Neuron (in vitro differentiated cells): ENCODE measurements around the gene BEST4.

Experiments used
- H2AFZ ChIP-seq: one replicate; pipeline ENCODE4 v1.6.1; 2013; ENCODE audit warnings: low read depth, mild to moderate bottlenecking, inconsistent platforms, low read length, moderate library complexity
- H3K27me3 ChIP-seq: one replicate; pipeline ENCODE4 v1.6.1; 2013; ENCODE audit warnings: low read length; ENCODE audit not compliant: insufficient read depth
- H3K36me3 ChIP-seq: one replicate; pipeline ENCODE4 v1.6.1; 2013; ENCODE audit warnings: low read length; ENCODE audit not compliant: insufficient read depth
- H3K4me1 ChIP-seq: one replicate; pipeline ENCODE4 v1.6.1; 2013; ENCODE audit warnings: low read length; ENCODE audit not compliant: insufficient read depth
- H3K4me3 ChIP-seq: 2 replicates; pipeline ENCODE4 v1.5.1; 2013; ENCODE audit warnings: mild to moderate bottlenecking, low read length, moderate library complexity
- H3K9me3 ChIP-seq: one replicate; pipeline ENCODE4 v1.6.1; 2013; ENCODE audit warnings: low read length

BEST4 gene

DNA sequence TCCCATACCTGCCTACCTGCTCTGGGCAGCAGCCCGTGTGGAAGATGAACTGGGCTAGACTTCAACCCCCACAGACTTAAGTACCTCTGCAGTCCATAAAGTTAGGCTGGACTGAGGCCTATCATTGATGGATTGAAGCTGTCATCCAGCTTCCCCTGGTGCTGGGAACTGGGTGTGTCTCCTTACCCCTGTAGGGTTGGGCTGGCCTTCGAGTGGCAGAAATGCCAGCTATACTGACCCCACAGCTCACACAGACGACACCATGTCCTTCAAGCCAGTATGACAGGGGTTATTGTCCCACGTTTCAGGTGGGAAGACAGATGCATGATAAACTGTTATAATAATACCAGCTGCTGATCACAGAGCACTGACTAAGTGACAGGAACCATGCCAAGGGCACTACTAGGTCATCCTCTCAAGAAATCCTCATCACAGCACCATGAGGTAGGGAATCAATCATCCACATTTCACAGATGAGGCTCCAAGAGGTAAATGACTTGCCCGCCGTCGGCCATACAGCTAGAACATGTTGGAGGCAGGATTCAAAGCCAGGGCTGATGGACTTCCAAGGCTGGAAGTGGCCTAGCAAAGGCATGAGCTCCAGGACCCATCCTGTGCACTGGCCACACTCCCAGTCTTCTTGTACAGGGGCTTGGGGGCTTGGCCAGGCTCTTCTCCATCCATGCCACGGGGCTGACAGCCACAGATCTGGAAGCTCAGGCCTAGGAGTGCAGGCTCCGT lies at the start of gene BEST4:
Gene BEST4, minus strand, starts transcription at position 51 of the 741 bp plus-strand sequence. CDS start 465 bp downstream, outside the sequence.
- Histone ChIP-seq H2AFZ (no peak within 1 kb of the TSS), H3K4me3 (no peak within 1 kb of the TSS), H3K4me1 (peaks cover 5% of the 10 kb centered on the region), H3K9me3 (no peaks in the 10 kb centered on the region), H3K27me3 (peaks cover 10% of the 10 kb centered on the region), H3K36me3 (no peaks in the 10 kb centered on the region)

DNA sequence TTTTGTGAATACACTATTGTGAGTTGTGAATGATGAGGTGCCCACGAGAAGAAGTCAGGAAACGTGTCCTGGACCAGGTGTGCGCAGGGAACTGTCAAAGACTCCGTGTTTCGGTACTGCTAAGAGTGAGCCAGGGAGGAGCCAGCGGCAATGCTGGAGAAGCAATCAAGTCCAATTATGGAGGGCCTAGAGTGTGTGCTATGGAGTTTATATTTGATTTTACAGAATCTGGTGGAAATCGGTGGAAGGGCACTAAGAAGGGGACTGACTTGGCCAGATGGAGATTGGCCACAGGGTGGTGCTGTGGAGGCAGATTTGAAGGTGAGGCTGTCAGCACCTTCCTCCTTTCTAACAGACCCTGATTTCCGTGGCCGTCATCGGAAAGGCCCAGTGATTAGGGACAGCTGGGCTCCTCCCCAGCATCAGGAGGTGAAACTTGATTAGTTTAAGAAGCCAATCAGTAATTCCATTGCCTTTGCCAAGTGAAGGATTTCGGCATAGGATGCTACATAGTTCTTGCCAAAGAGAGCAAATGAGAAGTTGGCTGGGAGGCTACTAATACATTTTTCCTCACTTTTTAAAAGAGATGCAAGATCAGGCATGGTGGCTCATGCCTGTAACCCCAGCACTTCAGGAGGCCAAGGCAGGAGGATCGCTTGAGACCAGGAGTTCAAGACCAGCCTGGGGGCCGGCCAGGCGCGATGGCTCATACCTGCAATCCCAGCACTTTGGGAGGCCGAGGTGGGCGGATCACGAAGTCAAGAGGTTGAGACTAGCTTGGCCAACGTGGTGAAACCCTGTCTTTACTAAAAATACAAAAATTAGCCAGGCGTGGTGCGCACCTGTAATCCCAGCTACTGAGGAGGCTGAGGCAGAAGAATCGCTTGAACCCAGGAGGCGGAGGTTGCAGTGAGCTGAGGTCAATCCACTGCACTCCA lies 48.0 kb upstream of the BEST4 start:
- Histone ChIP-seq H3K27me3 (no peaks in the 10 kb centered on the region), H3K9me3 (no peaks in the 10 kb centered on the region), H3K4me1 (no peaks in the 10 kb centered on the region), H3K4me3 (no peak overlapping the region), H3K36me3 (no peaks in the 10 kb centered on the region), H2AFZ (no peak overlapping the region)

DNA sequence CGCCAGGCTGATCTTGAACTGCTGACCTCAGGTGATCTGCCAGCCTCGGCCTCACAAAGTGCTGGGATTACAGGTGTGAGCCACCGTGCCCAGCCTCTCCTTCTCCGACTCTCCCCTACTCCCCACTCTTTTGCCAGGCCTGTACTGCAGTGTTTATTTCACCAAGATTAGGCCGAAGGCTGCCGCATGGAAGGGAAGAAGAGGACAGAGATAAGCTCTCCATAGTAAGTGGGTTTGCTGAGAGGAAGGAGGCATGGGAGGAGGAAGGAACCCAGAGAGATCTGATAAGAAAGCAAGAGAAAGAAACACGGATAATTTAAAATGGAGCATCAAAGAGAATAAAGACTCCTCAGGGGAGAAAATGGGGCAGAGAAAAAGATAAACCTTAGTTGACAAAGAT lies 46.4 kb upstream of the BEST4 start:
- no peaks in the 10 kb centered on the region for H3K27me3 ChIP-seq
- H3K36me3 ChIP-seq = no peaks in the 10 kb centered on the region
- no peaks in the 10 kb centered on the region for H3K4me1 ChIP-seq
- peaks cover 2% of the 10 kb centered on the region for H3K9me3 ChIP-seq
- no peak overlapping the region for H3K4me3 ChIP-seq
- no peak overlapping the region for H2AFZ ChIP-seq

DNA sequence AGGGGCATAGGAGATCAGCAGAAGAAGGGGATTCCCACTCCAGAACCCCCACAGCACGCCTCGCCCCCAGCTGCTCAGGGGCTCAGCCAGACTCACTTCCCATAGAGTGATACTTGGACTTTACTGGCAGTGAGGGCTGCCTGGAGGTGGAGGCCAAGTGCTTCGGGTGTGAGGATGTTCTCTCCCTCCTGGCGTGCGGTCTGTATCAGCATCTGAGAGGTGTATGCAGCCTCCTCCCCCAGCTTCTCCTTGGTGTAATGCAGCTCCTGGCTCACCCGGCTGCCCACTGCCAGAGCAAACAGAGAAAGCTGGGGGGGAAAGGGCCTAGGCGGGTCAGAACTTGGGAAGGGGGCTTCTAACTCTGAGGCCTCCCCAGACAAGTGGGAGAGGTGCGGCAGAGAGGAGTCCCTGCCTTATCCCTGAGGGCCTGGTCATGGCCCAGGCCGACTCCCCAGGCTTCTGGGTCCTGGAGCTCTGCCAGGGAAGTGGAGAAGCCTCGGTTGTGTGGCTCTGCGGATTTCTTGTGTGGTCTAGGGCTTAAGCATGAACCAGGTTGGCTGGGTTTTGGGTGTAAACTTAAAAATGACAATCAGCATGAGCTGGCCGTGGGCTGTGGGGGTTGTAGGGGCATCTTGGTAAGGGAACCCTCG lies 44.2 kb upstream of the BEST4 start:
- H3K9me3 ChIP-seq = peaks cover 2% of the 10 kb centered on the region
- H3K27me3 ChIP-seq = no peaks in the 10 kb centered on the region
- peaks cover 9% of the 10 kb centered on the region for H3K36me3 ChIP-seq
- no peak overlapping the region for H2AFZ ChIP-seq
- H3K4me1 ChIP-seq = no peaks in the 10 kb centered on the region
- H3K4me3 ChIP-seq = no peak overlapping the region

DNA sequence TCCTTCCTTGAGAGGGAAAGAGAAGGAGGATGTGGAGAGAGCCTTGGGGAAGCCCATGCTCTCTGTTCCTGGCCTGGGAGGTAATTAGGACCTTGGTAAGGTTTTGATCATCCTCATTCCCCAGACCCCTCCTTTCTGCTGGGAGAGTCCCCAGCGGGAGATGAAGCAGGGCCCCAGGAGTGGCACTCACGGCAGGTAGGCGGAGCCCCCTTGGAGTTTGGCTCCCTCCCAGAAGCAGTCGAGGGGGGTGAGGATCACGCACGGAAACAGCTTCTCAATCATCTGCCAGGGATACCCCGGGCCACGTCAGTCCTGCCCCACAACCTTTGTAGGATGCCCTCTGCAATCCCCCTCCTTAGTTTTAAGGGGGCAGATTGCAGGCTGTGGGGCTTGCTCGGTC lies 43.5 kb upstream of the BEST4 start:
- H3K4me1 ChIP-seq = no peaks in the 10 kb centered on the region
- no peak overlapping the region for H2AFZ ChIP-seq
- H3K9me3 ChIP-seq = peaks cover 2% of the 10 kb centered on the region
- peaks cover 14% of the 10 kb centered on the region for H3K36me3 ChIP-seq
- H3K27me3 ChIP-seq = no peaks in the 10 kb centered on the region
- H3K4me3 ChIP-seq = no peak overlapping the region

DNA sequence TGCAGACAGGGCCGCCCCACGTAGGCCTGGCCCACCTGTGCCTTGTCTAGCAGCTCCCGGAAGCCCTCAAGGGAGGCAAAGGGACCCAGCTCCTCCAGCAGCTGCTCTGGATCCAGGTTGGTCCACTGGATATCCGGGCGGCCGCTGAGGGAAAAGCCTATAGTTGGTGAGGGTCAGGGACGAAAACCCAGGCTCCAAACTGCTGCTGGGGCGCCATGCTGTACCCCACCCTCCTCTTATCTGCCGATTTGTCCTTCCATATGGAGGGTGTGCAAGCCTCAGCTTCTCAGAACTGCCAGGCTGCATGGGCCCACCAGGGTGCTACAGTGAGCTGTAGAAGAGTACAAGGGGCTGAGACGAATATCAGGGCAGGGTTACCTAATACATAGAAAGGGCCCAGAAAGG lies 42.9 kb upstream of the BEST4 start:
- Histone ChIP-seq H2AFZ (no peak overlapping the region), H3K4me3 (no peak overlapping the region), H3K9me3 (peaks cover 2% of the 10 kb centered on the region), H3K27me3 (no peaks in the 10 kb centered on the region), H3K36me3 (peaks cover 17% of the 10 kb centered on the region), H3K4me1 (no peaks in the 10 kb centered on the region)

DNA sequence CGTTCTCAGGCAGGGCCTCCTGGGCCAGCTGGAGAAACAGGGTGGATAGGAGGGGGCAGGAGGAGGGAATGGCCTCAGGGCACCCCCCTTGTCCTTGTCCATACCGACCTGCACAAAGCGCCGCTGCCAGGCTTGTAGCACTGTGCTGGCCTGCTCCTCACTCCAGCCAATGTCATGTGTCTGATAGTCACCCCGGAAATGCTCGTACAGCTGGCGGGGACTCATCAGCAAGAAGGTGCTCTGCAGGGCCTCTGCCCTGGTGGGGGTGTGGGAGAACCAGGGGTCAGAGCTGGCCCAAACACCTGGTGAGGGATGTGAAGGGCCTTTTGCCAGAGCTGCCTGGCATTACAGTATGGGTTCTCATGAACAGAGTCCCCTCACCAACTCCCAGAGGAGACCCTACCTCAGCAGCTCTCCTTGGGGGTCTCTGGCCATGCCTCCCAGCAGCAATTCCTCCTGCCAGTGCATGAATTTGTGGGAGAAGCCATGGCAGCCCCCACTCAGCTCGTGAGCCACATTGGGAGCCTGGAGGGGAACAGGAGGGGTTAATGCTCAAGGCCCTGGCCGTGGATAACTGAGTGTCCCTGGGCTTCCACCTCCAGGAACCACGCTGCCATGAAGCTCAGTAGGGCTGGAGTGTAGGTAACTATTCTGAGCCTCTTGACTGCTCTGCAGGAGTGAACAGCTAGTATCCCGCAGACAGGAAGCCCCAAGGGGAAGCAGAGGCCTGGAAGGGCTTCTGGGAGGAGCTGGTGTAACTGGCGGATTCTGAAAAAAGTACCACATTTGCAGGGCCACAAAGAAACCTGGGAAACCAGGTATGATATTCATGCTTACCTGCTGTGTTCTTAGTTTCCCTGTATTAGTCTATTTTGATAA lies 41.8 kb upstream of the BEST4 start:
- Histone ChIP-seq H3K4me1 (no peaks in the 10 kb centered on the region), H3K4me3 (no peak overlapping the region), H3K9me3 (peaks cover 2% of the 10 kb centered on the region), H3K27me3 (no peaks in the 10 kb centered on the region), H3K36me3 (peaks cover 17% of the 10 kb centered on the region), H2AFZ (no peak overlapping the region)

DNA sequence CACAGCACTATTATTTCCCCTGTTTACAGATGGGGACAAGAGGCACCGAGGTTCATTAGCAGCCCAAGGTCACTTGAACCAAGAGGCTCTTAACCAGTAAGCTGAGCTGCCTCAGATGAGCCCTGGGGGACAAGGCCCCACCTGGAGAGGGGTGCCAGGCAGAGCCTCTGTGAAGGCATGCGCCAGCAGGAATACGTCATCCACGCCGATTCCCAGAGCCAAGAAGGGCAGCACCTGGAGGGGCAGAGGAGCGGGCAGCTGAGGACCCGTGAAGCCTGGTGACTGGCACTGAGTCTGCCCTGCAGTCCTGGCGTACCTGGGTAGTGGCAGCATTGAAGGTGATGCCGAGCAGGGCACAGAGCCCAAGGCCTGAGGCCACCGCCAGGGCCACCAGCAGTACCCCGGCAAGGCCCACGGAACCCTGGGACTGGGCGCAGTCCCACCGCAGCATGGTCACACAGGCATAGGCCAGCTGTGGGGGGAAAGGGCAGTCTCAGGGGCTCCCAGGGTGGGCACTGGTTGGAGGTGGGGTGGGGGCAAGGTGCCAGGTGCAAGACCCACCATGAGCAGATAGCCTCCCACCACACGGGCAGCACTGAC lies 41.0 kb upstream of the BEST4 start:
- Histone ChIP-seq H3K4me1 (no peaks in the 10 kb centered on the region), H3K27me3 (no peaks in the 10 kb centered on the region), H2AFZ (no peak overlapping the region), H3K36me3 (peaks cover 17% of the 10 kb centered on the region), H3K4me3 (no peak overlapping the region), H3K9me3 (peaks cover 2% of the 10 kb centered on the region)

DNA sequence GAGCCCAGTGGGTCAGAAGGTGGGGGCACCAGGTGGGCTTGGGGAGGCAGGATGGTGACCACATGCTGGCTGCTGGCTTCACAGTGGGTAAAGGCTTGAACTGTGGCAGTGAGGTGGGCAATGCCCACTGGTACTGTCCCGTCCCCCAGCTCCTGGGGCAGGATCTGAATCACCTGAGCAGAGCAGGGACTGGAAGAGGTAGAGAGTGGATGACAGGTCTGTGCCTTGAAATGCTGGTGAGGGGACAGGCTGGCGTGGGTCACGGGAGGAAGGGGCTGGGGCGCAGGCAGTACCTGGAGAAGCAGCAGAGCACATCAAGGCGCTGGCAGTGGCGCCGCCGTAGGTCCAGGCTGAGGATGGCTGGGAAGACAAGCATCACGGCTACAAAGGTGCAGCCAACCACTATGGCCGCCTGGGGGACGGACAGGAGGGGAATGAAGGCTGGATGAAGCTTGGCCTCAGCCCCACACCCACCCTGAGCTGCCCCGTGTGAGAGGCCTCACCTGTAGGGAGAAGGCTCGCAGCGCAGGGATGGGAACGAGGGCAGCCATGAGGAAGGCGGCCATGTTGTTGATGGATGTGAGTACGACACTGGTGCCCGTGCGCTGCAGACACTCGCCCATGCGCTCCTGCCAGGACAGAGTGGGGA lies 40.2 kb upstream of the BEST4 start:
- H3K4me3 ChIP-seq = no peak overlapping the region
- H3K27me3 ChIP-seq = no peaks in the 10 kb centered on the region
- peaks cover 2% of the 10 kb centered on the region for H3K9me3 ChIP-seq
- H3K36me3 ChIP-seq = peaks cover 17% of the 10 kb centered on the region
- no peak overlapping the region for H2AFZ ChIP-seq
- H3K4me1 ChIP-seq = no peaks in the 10 kb centered on the region

DNA sequence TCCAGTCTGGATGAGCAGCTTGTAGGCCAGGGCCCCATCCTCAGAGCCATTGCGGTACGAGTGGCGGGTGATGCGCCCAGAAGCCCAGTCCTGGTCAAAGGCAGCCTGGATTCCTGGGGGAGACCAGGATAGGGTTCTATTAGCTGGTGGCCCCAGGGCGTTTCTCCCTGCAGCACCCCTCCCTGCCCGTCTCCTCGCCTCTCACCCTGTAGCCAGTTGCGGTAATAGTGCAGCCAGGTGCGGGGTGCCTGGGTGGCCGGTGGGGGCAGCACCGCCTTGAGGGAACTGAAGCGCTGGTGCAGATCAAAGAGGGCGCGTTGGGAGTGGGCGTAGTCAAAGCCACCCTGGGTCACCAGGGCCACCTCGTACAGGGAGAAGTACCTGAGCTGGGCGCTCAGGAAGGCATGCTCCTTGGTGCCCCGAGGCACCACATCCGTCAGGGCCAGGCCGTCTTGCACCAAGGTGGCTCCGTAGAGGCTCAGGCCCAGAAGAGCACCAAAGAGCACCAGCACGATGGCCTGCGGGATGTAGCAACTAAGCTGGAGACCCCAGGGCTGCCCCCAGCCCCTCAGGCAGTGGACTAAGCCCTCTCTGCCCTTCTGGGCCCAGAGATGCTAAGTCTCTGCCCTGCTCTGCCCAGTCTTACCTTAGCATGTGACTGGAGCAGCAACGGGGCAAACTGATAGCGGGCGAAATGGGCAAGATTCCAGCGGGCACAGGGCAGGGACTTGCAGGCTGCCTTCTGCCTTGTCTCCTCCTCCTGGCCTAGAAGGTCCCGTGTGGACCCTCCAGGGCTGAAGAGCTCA lies 39.4 kb upstream of the BEST4 start:
- Histone ChIP-seq H3K27me3 (no peaks in the 10 kb centered on the region), H3K36me3 (peaks cover 17% of the 10 kb centered on the region), H3K4me3 (no peak overlapping the region), H3K4me1 (no peaks in the 10 kb centered on the region), H2AFZ (no peak overlapping the region), H3K9me3 (peaks cover 2% of the 10 kb centered on the region)

DNA sequence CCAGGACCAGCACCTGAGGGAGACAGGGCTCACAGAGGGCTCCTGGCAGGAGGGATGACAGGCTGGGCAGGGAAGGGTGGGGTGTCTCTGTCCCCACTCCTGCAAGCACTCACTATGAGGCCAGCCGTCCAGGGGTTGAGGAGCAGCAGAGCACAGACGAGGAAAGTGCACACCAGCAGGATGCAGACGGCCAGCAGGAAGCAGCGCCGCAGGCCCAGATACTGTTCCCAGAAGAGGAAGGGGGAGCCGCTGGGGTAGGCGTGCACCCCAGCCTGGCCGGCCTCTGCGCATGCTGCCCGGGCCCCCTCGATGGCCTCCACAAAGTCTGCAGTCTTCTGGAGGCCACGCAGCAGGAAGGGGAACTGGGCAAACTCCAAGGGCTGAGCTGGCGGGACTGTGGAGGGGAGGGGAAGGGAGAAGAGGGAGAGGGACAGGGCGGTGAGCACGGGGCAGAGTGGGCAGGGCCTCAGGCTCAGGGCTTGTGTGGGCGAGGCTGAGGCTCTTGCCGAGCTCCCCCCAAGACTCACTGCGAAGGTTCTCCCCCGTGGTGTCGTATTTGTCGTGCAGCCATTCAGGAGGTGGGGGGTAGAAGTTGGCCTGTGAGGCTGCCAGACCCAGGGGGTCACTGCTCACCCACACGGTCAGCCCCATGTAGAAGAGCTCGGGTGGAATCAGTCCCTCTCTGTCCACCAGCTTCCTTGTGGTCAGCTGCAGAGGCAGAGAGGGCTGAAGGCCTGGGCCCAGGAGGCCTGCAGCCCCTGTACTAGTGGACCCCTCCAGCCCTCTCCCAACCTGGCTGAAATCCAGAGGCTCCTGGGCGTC lies 38.6 kb upstream of the BEST4 start:
- Histone ChIP-seq H3K4me1 (no peaks in the 10 kb centered on the region), H2AFZ (no peak overlapping the region), H3K36me3 (peaks cover 17% of the 10 kb centered on the region), H3K4me3 (no peak overlapping the region), H3K27me3 (no peaks in the 10 kb centered on the region), H3K9me3 (peaks cover 2% of the 10 kb centered on the region)
